Body of pancreas (tissue), 4 donors: ENCODE measurements around the gene CARD8. TPM values are rescaled to one million over a fixed set of nuclear protein-coding genes. Genes with fewer than 3 reads are reported as not detected.
A peak's percentile ranks its signal among the peaks of the same experiment; 100 is the strongest.

Source experiments
- ATAC-seq: fragments of 150-250 bp; one replicate; pipeline ENCODE4 v1.9.1; 2016
- DNase-seq, 4 donors: peaks; one replicate each; pipeline ENCODE4 v3.0.0-alpha.2; 2019
- H3K27ac ChIP-seq, 4 donors: fragments of 200-600 bp; sonication (generic); 1 replicate in 3 of 4; 2 replicates in 1 of 4; pipeline versions ENCODE4 v1.5.1 to v1.6.1; 2016 to 2019; ENCODE audit warnings: mild to moderate bottlenecking in 1 of 4, mixed read lengths in 1 of 4, moderate library complexity in 1 of 4
- H3K27me3 ChIP-seq, 2 donors: fragments of 200-600 bp; sonication (generic); one replicate each; pipeline ENCODE4 v1.6.0; 2016; ENCODE audit warnings: mild to moderate bottlenecking in 1 of 2
- H3K36me3 ChIP-seq, 2 donors: fragments of 200-600 bp; sonication (generic); replicated peaks in 1 of 2; 2 replicates each; pipeline ENCODE4 v1.5.1; 2016; ENCODE audit warnings: low read depth in 2 of 2; ENCODE audit not compliant: insufficient read depth in 1 of 2
- H3K4me1 ChIP-seq: fragments of 200-600 bp; sonication (generic); one replicate; pipeline ENCODE4 v1.6.0; 2016
- H3K4me3 ChIP-seq, 2 donors: fragments of 200-600 bp; sonication (generic); 1 replicate in 1 of 2; 2 replicates in 1 of 2; pipeline ENCODE4 v1.5.1; 2016 to 2019
- H3K9me3 ChIP-seq, 3 donors: fragments of 200-600 bp; sonication (generic); 1 replicate in 2 of 3; 2 replicates in 1 of 3; pipeline ENCODE4 v1.5.1; 2016
- POLR2A ChIP-seq, 3 donors: fragments of 450-650 bp; IDR thresholded peaks; one replicate each; pipeline ENCODE4 v1.6.1; 2016; ENCODE audit warnings: antibody characterized with exemption in 3 of 3, mild to moderate bottlenecking in 2 of 3
- WGBS, 2 donors: methylation state at CpG; one replicate each; pipeline ENCODE4 v1.1.5; 2017; 5-methylcytosine and 5-hydroxymethylcytosine counted together
- intact Hi-C: fragments of 100-400 bp; cut with DNase I; formaldehyde crosslinking; loops from one replicate; pipeline ENCODE4 v1.15.1; 2023
- total RNA-seq, 2 donors: library from RNA; depleted of rRNA; stranded (reverse); fragments of >200 nt; gene quantifications; one replicate each; pipeline ENCODE4 v1.1.0, GENCODE V29; 2016
- TF ChIP-seq, protein P1 (sequence below), 7 experiments: fragments of 450-650 bp in 4 of 7; fragments of 200-600 bp in 3 of 7; sonication (generic) in 3 of 7; IDR thresholded peaks; one replicate each; pipeline ENCODE4 v1.5.1; 2016 to 2019; ENCODE audit warnings: antibody characterized with exemption in 7 of 7

The CARD8 gene
- total RNA-seq, 2 donors from 2014 or later = 23.7 to 24.4 TPM

DNA sequence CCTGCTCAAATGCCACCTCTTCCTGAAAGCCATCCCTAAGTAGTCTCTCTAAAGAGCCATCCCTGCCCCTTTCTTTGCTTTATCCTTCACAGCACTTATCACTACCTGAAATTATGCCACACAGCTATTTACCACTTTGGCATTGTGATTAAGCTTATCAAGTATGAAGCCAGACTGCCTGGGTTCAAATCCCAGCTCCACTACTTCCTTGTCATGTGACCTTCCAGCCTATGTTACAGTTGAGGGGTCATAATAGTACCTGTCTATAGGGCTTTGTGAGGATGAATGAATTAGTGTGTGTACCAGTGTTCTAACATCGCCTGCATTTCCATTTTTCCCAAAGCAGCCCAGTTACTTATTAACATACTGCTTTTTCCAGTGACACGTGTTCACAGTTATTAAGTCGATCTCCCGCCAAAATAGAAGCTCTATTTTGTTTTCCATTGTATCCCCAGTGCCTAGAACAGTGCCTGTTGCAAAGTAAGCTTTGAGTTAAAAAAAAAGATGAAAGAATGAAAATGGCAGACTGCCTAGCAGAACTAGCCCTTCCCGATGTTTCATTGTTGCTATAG lies 52.4 kb downstream of the CARD8 start:
- Histone ChIP-seq H3K27me3 (no peaks in the 10 kb centered on the region), H3K27ac (peak overlapping the region; percentile 42 to 81 (median 62)), H3K4me1 (peaks cover 17% of the 10 kb centered on the region), H3K36me3 (no peaks in the 10 kb centered on the region), H3K9me3 (no peaks in the 10 kb centered on the region), H3K4me3 (no peak overlapping the region)
- ATAC-seq = no peak
- intact Hi-C loops = no loop called here
- 1 to 2% methylated on average over 5 of the region's 5 CpGs for WGBS, 2 donors
- no peak for DNase-seq
- TF ChIP-seq, protein P1, sequence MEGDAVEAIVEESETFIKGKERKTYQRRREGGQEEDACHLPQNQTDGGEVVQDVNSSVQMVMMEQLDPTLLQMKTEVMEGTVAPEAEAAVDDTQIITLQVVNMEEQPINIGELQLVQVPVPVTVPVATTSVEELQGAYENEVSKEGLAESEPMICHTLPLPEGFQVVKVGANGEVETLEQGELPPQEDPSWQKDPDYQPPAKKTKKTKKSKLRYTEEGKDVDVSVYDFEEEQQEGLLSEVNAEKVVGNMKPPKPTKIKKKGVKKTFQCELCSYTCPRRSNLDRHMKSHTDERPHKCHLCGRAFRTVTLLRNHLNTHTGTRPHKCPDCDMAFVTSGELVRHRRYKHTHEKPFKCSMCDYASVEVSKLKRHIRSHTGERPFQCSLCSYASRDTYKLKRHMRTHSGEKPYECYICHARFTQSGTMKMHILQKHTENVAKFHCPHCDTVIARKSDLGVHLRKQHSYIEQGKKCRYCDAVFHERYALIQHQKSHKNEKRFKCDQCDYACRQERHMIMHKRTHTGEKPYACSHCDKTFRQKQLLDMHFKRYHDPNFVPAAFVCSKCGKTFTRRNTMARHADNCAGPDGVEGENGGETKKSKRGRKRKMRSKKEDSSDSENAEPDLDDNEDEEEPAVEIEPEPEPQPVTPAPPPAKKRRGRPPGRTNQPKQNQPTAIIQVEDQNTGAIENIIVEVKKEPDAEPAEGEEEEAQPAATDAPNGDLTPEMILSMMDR (IDR thresholded peaks at IDR 0.05) = no peak
- TF ChIP-seq POLR2A (IDR thresholded peaks at IDR 0.05) = no peak

DNA sequence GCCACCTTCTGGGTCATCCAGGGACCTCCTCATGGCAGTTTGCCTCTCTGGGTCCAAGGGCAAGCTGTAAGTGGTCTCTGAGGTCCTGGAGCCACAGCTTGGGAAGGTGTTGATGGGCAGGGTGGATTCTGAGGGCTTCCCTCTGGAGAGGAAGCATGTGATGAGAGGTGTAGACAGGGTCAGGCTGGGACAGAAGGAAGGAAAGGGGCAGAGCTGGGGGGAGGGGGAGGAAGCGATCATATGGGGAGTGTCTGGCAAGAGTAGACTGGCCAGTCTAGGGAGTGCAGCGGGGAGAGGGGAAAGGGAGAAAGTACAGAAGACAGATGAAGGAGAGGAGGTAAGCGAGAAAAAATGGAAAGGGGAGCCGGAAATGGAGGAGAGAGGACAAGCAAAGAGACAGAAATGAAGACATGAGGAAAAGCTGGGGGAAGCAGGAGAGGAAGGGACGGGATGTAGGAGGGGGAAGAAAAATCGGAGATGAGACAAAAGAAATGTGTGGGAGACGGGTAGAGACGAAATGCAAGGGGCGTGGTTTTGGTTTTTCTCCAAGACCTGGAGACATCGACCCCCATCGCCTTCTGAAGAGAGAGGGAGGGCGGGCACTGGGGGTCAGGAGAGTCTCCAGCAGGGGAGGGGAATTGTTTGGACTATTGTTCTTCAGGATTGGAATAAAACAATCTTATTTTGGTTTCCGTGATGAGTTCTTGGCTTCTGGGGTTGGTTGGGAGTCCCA lies 58.6 kb downstream of the CARD8 start:
- WGBS, 2 donors = 64 to 65% methylated on average over 13 of the region's 13 CpGs
- Histone ChIP-seq H3K27ac (no peak overlapping the region), H3K9me3 (no peaks in the 10 kb centered on the region), H3K4me3 (no peak overlapping the region), H3K36me3 (no peaks in the 10 kb centered on the region), H3K27me3 (no peaks in the 10 kb centered on the region), H3K4me1 (no peaks in the 10 kb centered on the region)
- ATAC-seq (no peak), DNase-seq (no peak)
- intact Hi-C loops = no loop called here
- no peak for TF ChIP-seq POLR2A (IDR thresholded peaks at IDR 0.05)
- TF ChIP-seq, protein P1 (IDR thresholded peaks at IDR 0.05) = no peak

DNA sequence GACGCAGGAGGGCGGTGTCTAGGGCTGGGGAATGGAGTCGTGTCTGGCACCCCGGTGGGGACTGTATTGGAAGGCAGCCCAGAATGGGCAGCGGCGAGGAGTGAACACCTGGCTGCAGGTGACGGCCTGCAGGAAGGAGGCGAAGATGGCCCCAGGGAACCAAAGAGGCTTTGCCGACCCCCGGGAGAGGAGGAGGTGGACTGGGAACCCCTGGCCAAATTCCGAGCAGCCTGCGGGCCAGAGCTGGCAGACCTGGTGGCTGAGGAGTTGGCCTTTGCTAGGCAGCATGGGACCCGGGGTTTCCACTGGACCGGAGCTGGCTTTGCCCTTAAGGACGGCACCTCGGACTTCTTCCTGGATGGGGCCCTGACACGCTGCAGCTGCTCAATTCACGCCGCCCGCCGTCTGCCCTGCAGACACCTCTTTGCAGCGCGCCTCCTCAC lies 59.4 kb downstream of the CARD8 start:
- ATAC-seq (no peak), DNase-seq (no peak)
- Histone ChIP-seq H3K36me3 (no peaks in the 10 kb centered on the region), H3K4me3 (no peak overlapping the region), H3K9me3 (no peaks in the 10 kb centered on the region), H3K4me1 (no peaks in the 10 kb centered on the region), H3K27ac (no peak overlapping the region), H3K27me3 (no peaks in the 10 kb centered on the region)
- TF ChIP-seq, protein P1 (IDR thresholded peaks at IDR 0.05) = no peak
- no peak for TF ChIP-seq POLR2A (IDR thresholded peaks at IDR 0.05)
- intact Hi-C loops = no loop called here
- 55 to 67% methylated on average over 10 to 22 of the region's 23 CpGs for WGBS, 2 donors

GRCh38 chr19:48194844-48195830 lies 60.6 kb downstream of the CARD8 start:
- no peak for ATAC-seq
- H3K9me3 ChIP-seq = no peaks in the 10 kb centered on the region
- intact Hi-C loops = no loop called here
- no peak overlapping the region for H3K4me3 ChIP-seq
- H3K27ac ChIP-seq = no peak overlapping the region
- WGBS, 2 donors = 74 to 79% methylated on average over 55 to 59 of the region's 95 CpGs
- peak in 1 of 4 donors; percentile 5 for DNase-seq
- H3K36me3 ChIP-seq = no peaks in the 10 kb centered on the region
- TF ChIP-seq, protein P1 (IDR thresholded peaks at IDR 0.05) = no peak
- TF ChIP-seq POLR2A (IDR thresholded peaks at IDR 0.05) = no peak
- H3K4me1 ChIP-seq = no peaks in the 10 kb centered on the region
- no peaks in the 10 kb centered on the region for H3K27me3 ChIP-seq
